Diencephalon (tissue), 1 donor: ENCODE data around the gene SEMA5B. TPM values are rescaled to one million over a fixed set of nuclear protein-coding genes. Genes with fewer than 3 reads are reported as not detected.

Source experiments
- total RNA-seq: library from RNA; depleted of rRNA; stranded (reverse); fragments of >200 nt; gene quantifications from one replicate; pipeline ENCODE4 v1.2.3, GENCODE V29; 2014

SEMA5B gene, protein sequence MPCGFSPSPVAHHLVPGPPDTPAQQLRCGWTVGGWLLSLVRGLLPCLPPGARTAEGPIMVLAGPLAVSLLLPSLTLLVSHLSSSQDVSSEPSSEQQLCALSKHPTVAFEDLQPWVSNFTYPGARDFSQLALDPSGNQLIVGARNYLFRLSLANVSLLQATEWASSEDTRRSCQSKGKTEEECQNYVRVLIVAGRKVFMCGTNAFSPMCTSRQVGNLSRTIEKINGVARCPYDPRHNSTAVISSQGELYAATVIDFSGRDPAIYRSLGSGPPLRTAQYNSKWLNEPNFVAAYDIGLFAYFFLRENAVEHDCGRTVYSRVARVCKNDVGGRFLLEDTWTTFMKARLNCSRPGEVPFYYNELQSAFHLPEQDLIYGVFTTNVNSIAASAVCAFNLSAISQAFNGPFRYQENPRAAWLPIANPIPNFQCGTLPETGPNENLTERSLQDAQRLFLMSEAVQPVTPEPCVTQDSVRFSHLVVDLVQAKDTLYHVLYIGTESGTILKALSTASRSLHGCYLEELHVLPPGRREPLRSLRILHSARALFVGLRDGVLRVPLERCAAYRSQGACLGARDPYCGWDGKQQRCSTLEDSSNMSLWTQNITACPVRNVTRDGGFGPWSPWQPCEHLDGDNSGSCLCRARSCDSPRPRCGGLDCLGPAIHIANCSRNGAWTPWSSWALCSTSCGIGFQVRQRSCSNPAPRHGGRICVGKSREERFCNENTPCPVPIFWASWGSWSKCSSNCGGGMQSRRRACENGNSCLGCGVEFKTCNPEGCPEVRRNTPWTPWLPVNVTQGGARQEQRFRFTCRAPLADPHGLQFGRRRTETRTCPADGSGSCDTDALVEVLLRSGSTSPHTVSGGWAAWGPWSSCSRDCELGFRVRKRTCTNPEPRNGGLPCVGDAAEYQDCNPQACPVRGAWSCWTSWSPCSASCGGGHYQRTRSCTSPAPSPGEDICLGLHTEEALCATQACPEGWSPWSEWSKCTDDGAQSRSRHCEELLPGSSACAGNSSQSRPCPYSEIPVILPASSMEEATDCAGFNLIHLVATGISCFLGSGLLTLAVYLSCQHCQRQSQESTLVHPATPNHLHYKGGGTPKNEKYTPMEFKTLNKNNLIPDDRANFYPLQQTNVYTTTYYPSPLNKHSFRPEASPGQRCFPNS
- total RNA-seq: 17.8 TPM

DNA sequence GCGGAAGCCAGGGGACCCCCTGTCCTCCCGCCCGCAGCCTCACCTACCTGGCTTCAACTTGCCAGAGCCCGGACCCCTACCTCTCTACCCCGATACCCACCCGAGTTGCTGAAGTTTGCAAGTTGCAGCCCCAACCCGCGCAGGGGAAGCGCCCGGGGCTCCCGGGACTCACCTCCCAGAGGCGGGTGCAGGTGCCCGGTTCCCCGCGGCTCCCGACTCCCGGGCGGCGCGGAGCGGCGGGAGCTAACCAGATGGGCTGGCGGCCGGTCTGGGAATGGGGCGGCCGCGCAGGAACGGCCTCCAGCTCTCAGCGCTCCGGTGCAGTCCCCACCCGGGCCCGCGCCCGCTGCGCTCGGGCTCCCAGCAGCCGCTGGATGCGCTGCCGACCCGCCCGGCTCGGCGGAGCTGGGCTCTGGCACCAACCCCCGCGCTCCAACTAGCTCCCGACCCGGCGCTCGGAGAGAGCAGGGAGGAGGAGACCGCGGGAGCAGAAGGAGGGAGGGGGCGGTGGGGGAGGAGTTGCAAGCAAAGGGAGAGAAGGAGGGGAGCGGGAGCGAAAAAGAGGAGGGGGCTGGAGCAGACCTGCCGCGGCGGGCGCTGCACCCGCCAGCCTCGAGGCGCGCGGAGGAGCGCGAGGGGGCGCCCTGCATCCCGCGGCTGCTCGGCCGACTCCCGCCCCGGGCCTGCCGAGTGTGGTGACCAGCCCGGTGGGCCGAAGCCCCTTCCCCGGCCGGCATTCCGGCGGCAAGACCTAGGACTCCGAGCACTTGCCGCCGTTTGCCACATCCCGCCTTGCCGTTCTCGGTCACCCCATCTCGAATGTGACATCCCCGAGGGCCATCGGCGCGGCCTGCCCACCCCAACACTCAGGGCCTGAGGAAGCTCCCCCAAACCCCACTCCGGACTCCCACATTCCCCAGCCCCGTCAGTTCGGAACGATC lies at the start of gene SEMA5B:
SEMA5B (minus strand) TSS at position 472 of the 941 bp plus-strand sequence. CDS start 66,500 bp downstream, outside the sequence.

GRCh38 chr3:123066896-123067688 lies 39.5 kb upstream of the SEMA5B start, which contains the start of gene PDIA5:
Gene PDIA5, plus strand, starts transcription at chr3:123067025. Its CDS starts 140 bp downstream, at chr3:123067165.

Other genes starting within 250 kb of the SEMA5B start
- 6.5 TPM for gene HSPBAP1, start 233.9 kb downstream of the SEMA5B start, total RNA-seq
- gene SLC49A4, start 232.7 kb downstream of the SEMA5B start, total RNA-seq: 32.1 TPM
- gene PDIA5, start 39.3 kb upstream of the SEMA5B start, total RNA-seq: 6.7 TPM
- 52.1 TPM for gene SEC22A, start 174.2 kb upstream of the SEMA5B start, total RNA-seq